C4-2B (cell line): ENCODE measurements around the gene FADS2.

Source experiments
- CTCF ChIP-seq: fragments of 450-650 bp; conservative IDR thresholded peaks from 2 replicates; pipeline ENCODE4 v1.5.1; 2017; ENCODE audit warnings: mild to moderate bottlenecking
- ZFX ChIP-seq: fragments of 450-650 bp; IDR thresholded peaks from 2 replicates; pipeline ENCODE4 v1.6.1; 2017

GRCh38 chr11:61873588-61874376 lies 45.7 kb downstream of the FADS2 start:
- no peak for TF ChIP-seq CTCF
- TF ChIP-seq ZFX, result no peak
